Endothelial cell of umbilical vein (primary cell): ENCODE data around the gene VCL. TPM values are rescaled to one million over a fixed set of nuclear protein-coding genes. Genes with fewer than 3 reads are reported as not detected.

Experiments used
- BruUV-seq: library from RNA; stranded (reverse); fragments of 400-500 nt; replicated peaks from 2 replicates; lab custom pipeline; 2021; lab: Mats Ljungman, UMichigan
- CTCF ChIA-PET: fragments of 300-600, 350-600 bp; sonication (Branson Sonifier 250); formaldehyde crosslinking; loops from one replicate; lab custom pipeline; 2021; ENCODE audit warnings: antibody characterized with exemption, inconsistent platforms; lab: Charles Lee
- POLR2A ChIA-PET: fragments of 300-600, 350-600 bp; sonication (Branson Sonifier 250); formaldehyde crosslinking; loops from one replicate; lab custom pipeline; 2021; ENCODE audit warnings: antibody characterized with exemption, inconsistent platforms; lab: Charles Lee
- DNase-seq: peaks from one replicate; pipeline ENCODE4 v3.0.0-alpha.2; 2011; ENCODE audit warnings: low read depth, low spot score
- FAIRE-seq: peaks from 2 replicates; lab custom pipeline; 2011; peaks lifted over from hg19 to GRCh38; lab: Jason Lieb, UNC
- H2AFZ ChIP-seq: 2 replicates; pipeline ENCODE4 v1.6.0; 2012; ENCODE audit warnings: low read depth, low read length, control low read depth, inconsistent platforms
- H3K27ac ChIP-seq: 2 replicates; pipeline ENCODE4 v1.5.1; 2011; ENCODE audit warnings: low read depth, mild to moderate bottlenecking, control low read depth, low read length, moderate library complexity; ENCODE audit not compliant: insufficient read depth
- H3K27me3 ChIP-seq, 2 experiments: 2 replicates each; pipeline versions ENCODE4 v1.6.0 to v1.6.1; 2011; ENCODE audit warnings: low read length in 2 of 2, mixed read lengths in 1 of 2; ENCODE audit not compliant: control insufficient read depth in 2 of 2, insufficient read depth in 2 of 2
- H3K36me3 ChIP-seq, 2 experiments: 2 replicates in 1 of 2; 3 replicates in 1 of 2; pipeline ENCODE4 v1.5.1; 2011; ENCODE audit warnings: low read length in 2 of 2, mild to moderate bottlenecking in 1 of 2, moderate library complexity in 1 of 2; ENCODE audit not compliant: control insufficient read depth in 2 of 2, insufficient read depth in 2 of 2; ENCODE audit errors: extremely low read depth in 1 of 2
- H3K4me1 ChIP-seq: 3 replicates; pipeline ENCODE4 v1.5.1; 2011; ENCODE audit warnings: mild to moderate bottlenecking, low read length; ENCODE audit not compliant: control insufficient read depth, insufficient read depth; ENCODE audit errors: extremely low read depth
- H3K4me2 ChIP-seq: 2 replicates; pipeline ENCODE4 v1.6.1; 2011; ENCODE audit warnings: low read length, control low read depth, mixed read lengths; ENCODE audit not compliant: insufficient read depth
- H3K4me3 ChIP-seq, 3 experiments: fragments of 200-600 bp in 1 of 3; sonication (generic), shearing (Covaris generic) in 1 of 3; replicated peaks in 1 of 3; 2 replicates each; pipeline ENCODE4 v1.5.1; 2011 to 2016; ENCODE audit warnings: control low read depth in 3 of 3, low read length in 3 of 3, mild to moderate bottlenecking in 2 of 3, inconsistent platforms in 1 of 3, low read depth in 1 of 3, moderate library complexity in 1 of 3; ENCODE audit not compliant: insufficient read depth in 1 of 3
- H3K79me2 ChIP-seq: 2 replicates; pipeline ENCODE4 v1.6.0; 2012; ENCODE audit warnings: low read length, inconsistent platforms; ENCODE audit not compliant: control insufficient read depth, insufficient read depth
- H3K9ac ChIP-seq: replicated peaks from 2 replicates; pipeline ENCODE3; 2011; ENCODE audit warnings: low read length, control low read depth; ENCODE audit not compliant: insufficient read depth; ENCODE audit errors: extremely low read depth
- H3K9me1 ChIP-seq: replicated peaks from 3 replicates; pipeline ENCODE4 v1.6.0; 2011; ENCODE audit warnings: mild to moderate bottlenecking, low read length; ENCODE audit not compliant: control insufficient read depth, insufficient read depth; ENCODE audit errors: extremely low read depth
- H3K9me3 ChIP-seq: replicated peaks from 2 replicates; pipeline ENCODE4 v1.5.1; 2012; ENCODE audit warnings: low read length, inconsistent platforms; ENCODE audit not compliant: control insufficient read depth, insufficient read depth
- H4K20me1 ChIP-seq: replicated peaks from 2 replicates; pipeline ENCODE3; 2011; ENCODE audit warnings: mild to moderate bottlenecking, low read length; ENCODE audit not compliant: control insufficient read depth, insufficient read depth; ENCODE audit errors: extremely low read depth
- CTCF ChIP-seq, 2 donors: IDR thresholded peaks; 1 replicate in 1 of 2; 2 replicates in 1 of 2; pipeline ENCODE4 v1.5.1; 2011; ENCODE audit warnings: low read length in 2 of 2, mild to moderate bottlenecking in 2 of 2, moderate library complexity in 2 of 2, control low read depth in 1 of 2, inconsistent platforms in 1 of 2, low read depth in 1 of 2; ENCODE audit not compliant: insufficient read depth in 1 of 2; ENCODE audit errors: extremely low read depth in 1 of 2
- EZH2 ChIP-seq: IDR thresholded peaks from 2 replicates; pipeline ENCODE4 v1.6.1; 2012; ENCODE audit warnings: borderline replicate concordance, low read depth, mild to moderate bottlenecking, moderate library complexity, low read length, inconsistent platforms; ENCODE audit not compliant: severe bottlenecking
- FOS ChIP-seq: IDR thresholded peaks from 2 replicates; pipeline ENCODE4 v1.6.1; 2011; ENCODE audit warnings: mild to moderate bottlenecking, low read length, moderate library complexity, borderline replicate concordance; ENCODE audit not compliant: insufficient read depth
- JUN ChIP-seq: IDR thresholded peaks from 2 replicates; pipeline ENCODE4 v1.6.1; 2011; ENCODE audit warnings: borderline replicate concordance, low read depth; ENCODE audit not compliant: insufficient read length, insufficient read depth
- MAX ChIP-seq: IDR thresholded peaks from 2 replicates; pipeline ENCODE4 v1.6.1; 2011; ENCODE audit not compliant: insufficient read depth, insufficient read length
- MYC ChIP-seq: IDR thresholded peaks from one replicate; pipeline ENCODE4 v1.6.1; 2011; ENCODE audit warnings: mild to moderate bottlenecking, low read depth, low read length
- POLR2AphosphoS5 ChIP-seq: IDR thresholded peaks from 2 replicates; pipeline ENCODE4 v1.6.1; 2012; ENCODE audit warnings: low read depth, mild to moderate bottlenecking, control low read depth, low read length, moderate library complexity; ENCODE audit not compliant: insufficient read depth
- dilution Hi-C: fragments of 300-500 bp; cut with MboI; formaldehyde crosslinking; loops from one replicate; pipeline ENCODE4 v1.15.0; 2019; ENCODE audit warnings: low sequenced_read_pairs; ENCODE audit not compliant: extremely low pct_ligation_motif_present
- intact Hi-C: fragments of 100-400 bp; cut with micrococcal nuclease; formaldehyde crosslinking; loops from one replicate; pipeline ENCODE4 v1.10.0; 2022
- polyA plus RNA-seq, 4 experiments: library from polyadenylated mRNA; depleted of rRNA in 3 of 4; stranded (reverse) in 3 of 4; unstranded in 1 of 4; fragments of >200 nt; gene quantifications; 2 replicates each; pipeline versions ENCODE4 v1.2.1 to v1.2.3, GENCODE V29; 2011 to 2012; ENCODE audit warnings: missing spikeins in 1 of 4
- total RNA-seq: library from RNA; stranded (reverse); gene quantifications from 2 replicates; pipeline ENCODE4 v1.2.3, GENCODE V29; 2021

The VCL gene
- total and polyA plus RNA-seq, 2 donors (not counting 3 experiments of a cell fraction or from before 2014, with no cell fraction given): 95.4 to 231 TPM

- H2AFZ ChIP-seq: no peak overlapping the region
- DNase-seq: no peak
- TF ChIP-seq EZH2 (no peak), MYC (no peak), POLR2AphosphoS5 (no peak), MAX (no peak)
- no peaks in the 10 kb centered on the region for H3K36me3 ChIP-seq
- BruUV-seq: no TSS peak
- H3K9me1 ChIP-seq: no peaks in the 10 kb centered on the region
- H3K79me2 ChIP-seq: no peaks in the 10 kb centered on the region
- H3K4me3 ChIP-seq: no peak overlapping the region
- peaks cover 11% of the 10 kb centered on the region for H3K4me1 ChIP-seq
- no peaks in the 10 kb centered on the region for H3K9me3 ChIP-seq
- no peak overlapping the region for H3K27ac ChIP-seq
- intact Hi-C loops (no loop called here), dilution Hi-C loops (no loop called here)
- H3K9ac ChIP-seq: no peak overlapping the region
- CTCF ChIA-PET: interaction anchor here (1.3 kb wide), 1 partner anchor 51 kb away, joined by 3 read pairs; no protein-coding TSS in a partner anchor
- no peaks in the 10 kb centered on the region for H4K20me1 ChIP-seq
- no peak overlapping the region for H3K4me2 ChIP-seq
- POLR2A ChIA-PET: no interaction called here
- H3K27me3 ChIP-seq: no peaks in the 10 kb centered on the region
- no peak for FAIRE-seq
These were observed 22.5 kb upstream of the VCL start for GRCh38 chr10:73975388-73975787.

GRCh38 chr10:73979141-73979808, 18.6 kb upstream of the VCL start:
- Histone ChIP-seq H3K9me3 (no peaks in the 10 kb centered on the region), H3K9ac (no peak overlapping the region), H3K4me2 (no peak overlapping the region), H3K79me2 (no peaks in the 10 kb centered on the region), H4K20me1 (no peaks in the 10 kb centered on the region), H2AFZ (no peak overlapping the region), H3K4me3 (no peak overlapping the region), H3K4me1 (no peaks in the 10 kb centered on the region), H3K36me3 (no peaks in the 10 kb centered on the region), H3K9me1 (no peaks in the 10 kb centered on the region), H3K27ac (no peak overlapping the region), H3K27me3 (peaks cover 0 to 2% of the 10 kb centered on the region in 2 experiments)
- dilution Hi-C loops (no loop called here), intact Hi-C loops (no loop called here)
- TF ChIP-seq MAX (no peak), MYC (no peak), POLR2AphosphoS5 (no peak), CTCF (IDR thresholded peaks at IDR 0.05; ENCODE audit: extremely low read depth in 1 of 2, insufficient read depth in 1 of 2, low read depth in 1 of 2, low read length in 2 of 2) (no peak), FOS (no peak), EZH2 (no peak), JUN (no peak)
- FAIRE-seq (no peak), DNase-seq (no peak)
- no TSS peak for BruUV-seq
- ChIA-PET CTCF (interaction anchor here (0.7 to 1.5 kb wide), 2 partner anchors 14 to 102 kb away, joined by 5 read pairs; no protein-coding TSS in a partner anchor), POLR2A (no interaction called here)
